IMR-90 (cell line): Measurements from ENCODE around the gene TUBGCP6. TPM values are rescaled to one million over a fixed set of nuclear protein-coding genes. Genes with fewer than 3 reads are reported as not detected.

ENCODE experiments used
- ATAC-seq: fragments of 200-7000 bp; cut with Tn5 transposase; 2 replicates; pipeline ENCODE4 v1.9.1; 2020; ENCODE audit warnings: low read depth, mild to moderate bottlenecking, moderate library complexity
- BruUV-seq: library from RNA; stranded (reverse); fragments of 400-500 nt; replicated peaks from 2 replicates; lab custom pipeline; 2021; lab: Mats Ljungman, UMichigan
- CTCF ChIA-PET: fragments of 300-600 bp; formaldehyde crosslinking; extraction: SDS; loops from one replicate; lab custom pipeline; 2021; ENCODE audit warnings: antibody characterized with exemption; lab: Yijun Ruan, JAX
- POLR2A ChIA-PET: fragments of 300-600 bp; sonication (Branson Sonifier 250); formaldehyde crosslinking; loops from one replicate; lab custom pipeline; 2022; ENCODE audit warnings: antibody characterized with exemption; ENCODE audit not compliant: unreplicated experiment; lab: Charles Lee
- DNase-seq: peaks from one replicate; pipeline ENCODE4 v3.0.0; 2013
- H2AFZ ChIP-seq: replicated peaks from 2 replicates; pipeline ENCODE3; 2013; ENCODE audit warnings: low read length, mild to moderate bottlenecking; ENCODE audit not compliant: poor library complexity
- H2AK5ac ChIP-seq: 2 replicates; pipeline ENCODE4 v1.6.1; 2013; ENCODE audit warnings: low read depth, low read length, inconsistent platforms
- H2AK9ac ChIP-seq: replicated peaks from 2 replicates; pipeline ENCODE3; 2013; ENCODE audit warnings: mild to moderate bottlenecking, low read depth, low read length, moderate library complexity; ENCODE audit not compliant: poor library complexity
- H2BK120ac ChIP-seq: 2 replicates; pipeline ENCODE4 v1.6.1; 2013; ENCODE audit warnings: low read depth, low read length, inconsistent platforms
- H2BK15ac ChIP-seq: 3 replicates; pipeline ENCODE4 v1.6.1; 2013; ENCODE audit warnings: low read depth, low read length, inconsistent platforms
- H2BK20ac ChIP-seq: 2 replicates; pipeline ENCODE4 v1.6.1; 2013; ENCODE audit warnings: low read depth, mild to moderate bottlenecking, inconsistent platforms, low read length, moderate library complexity
- H2BK5ac ChIP-seq: 2 replicates; pipeline ENCODE4 v1.6.1; 2013; ENCODE audit warnings: mild to moderate bottlenecking, low read depth, low read length, inconsistent platforms; ENCODE audit not compliant: poor library complexity, severe bottlenecking
- H3K14ac ChIP-seq: replicated peaks from 2 replicates; pipeline ENCODE4 v1.6.1; 2013; ENCODE audit warnings: low read depth, low read length, inconsistent platforms
- H3K18ac ChIP-seq: 2 replicates; pipeline ENCODE4 v1.6.1; 2013; ENCODE audit warnings: low read depth, low read length, control low read depth
- H3K23ac ChIP-seq: 2 replicates; pipeline ENCODE4 v1.6.1; 2013; ENCODE audit warnings: low read depth, low read length, inconsistent platforms
- H3K27ac ChIP-seq: 2 replicates; pipeline ENCODE4 v1.5.1; 2013; ENCODE audit warnings: mild to moderate bottlenecking, control low read depth, low read length; ENCODE audit not compliant: insufficient read depth
- H3K27me3 ChIP-seq: 2 replicates; pipeline ENCODE4 v1.6.1; 2013; ENCODE audit warnings: low read length; ENCODE audit not compliant: control insufficient read depth, insufficient read depth
- H3K36me3 ChIP-seq: 2 replicates; pipeline ENCODE4 v1.6.1; 2013; ENCODE audit warnings: low read length, mixed read lengths; ENCODE audit not compliant: control insufficient read depth, insufficient read depth
- H3K4ac ChIP-seq: 2 replicates; pipeline ENCODE4 v1.6.1; 2013; ENCODE audit warnings: low read depth, low read length, inconsistent platforms
- H3K4me1 ChIP-seq: 2 replicates; pipeline ENCODE4 v1.6.1; 2013; ENCODE audit warnings: low read length, mixed read lengths; ENCODE audit not compliant: control insufficient read depth, insufficient read depth
- H3K4me2 ChIP-seq: 2 replicates; pipeline ENCODE4 v1.6.1; 2013; ENCODE audit warnings: low read depth, mild to moderate bottlenecking, control low read depth, low read length, moderate library complexity
- H3K4me3 ChIP-seq: 2 replicates; pipeline ENCODE4 v1.5.1; 2013; ENCODE audit warnings: low read depth, mild to moderate bottlenecking, control low read depth, low read length, moderate library complexity; ENCODE audit not compliant: insufficient read depth
- H3K56ac ChIP-seq: 2 replicates; pipeline ENCODE4 v1.6.1; 2013; ENCODE audit warnings: low read length, inconsistent platforms; ENCODE audit not compliant: insufficient read depth; ENCODE audit errors: extremely low read depth
- H3K79me1 ChIP-seq, 2 experiments: 2 replicates each; pipeline ENCODE4 v1.6.1; 2013; ENCODE audit warnings: low read length in 2 of 2, inconsistent platforms in 1 of 2, low read depth in 1 of 2
- H3K9ac ChIP-seq: 2 replicates; pipeline ENCODE4 v1.6.1; 2013; ENCODE audit warnings: low read depth, low read length, control low read depth
- H3K9me1 ChIP-seq: 2 replicates; pipeline ENCODE4 v1.6.1; 2013; ENCODE audit warnings: low read length, inconsistent platforms; ENCODE audit not compliant: insufficient read depth
- H3K9me3 ChIP-seq: 2 replicates; pipeline ENCODE4 v1.6.1; 2013; ENCODE audit warnings: low read length; ENCODE audit not compliant: control insufficient read depth, insufficient read depth
- H4K20me1 ChIP-seq: 2 replicates; pipeline ENCODE4 v1.6.1; 2013; ENCODE audit warnings: low read length, inconsistent platforms; ENCODE audit not compliant: insufficient read depth
- H4K5ac ChIP-seq: 2 replicates; pipeline ENCODE4 v1.6.1; 2013; ENCODE audit warnings: mild to moderate bottlenecking, low read depth, low read length, control low read depth
- H4K8ac ChIP-seq, 2 experiments: 2 replicates each; pipeline ENCODE4 v1.6.1; 2013; ENCODE audit warnings: low read depth in 2 of 2, low read length in 2 of 2, control low read depth in 1 of 2, inconsistent platforms in 1 of 2
- H4K91ac ChIP-seq: 2 replicates; pipeline ENCODE4 v1.6.1; 2013; ENCODE audit warnings: low read depth, low read length, inconsistent platforms; ENCODE audit not compliant: insufficient read depth
- BHLHE40 ChIP-seq: fragments of 150-350 bp; IDR thresholded peaks from 2 replicates; pipeline ENCODE4 v1.6.1; 2016; ENCODE audit warnings: mild to moderate bottlenecking, low read depth, low read length
- CEBPB ChIP-seq: IDR thresholded peaks from 2 replicates; pipeline ENCODE4 v1.6.1; 2012; ENCODE audit warnings: low read depth, low read length, improper control_type of control experiment
- CHD1 ChIP-seq: IDR thresholded peaks from 2 replicates; pipeline ENCODE4 v1.6.1; 2012; ENCODE audit warnings: low read depth, low read length, improper control_type of control experiment
- NFE2L2 ChIP-seq: fragments of 150-350 bp; IDR thresholded peaks from 2 replicates; pipeline ENCODE4 v1.6.1; 2016; ENCODE audit warnings: low read depth, mild to moderate bottlenecking, low read length
- RAD21 ChIP-seq: IDR thresholded peaks from 2 replicates; pipeline ENCODE4 v1.6.1; 2012; ENCODE audit warnings: low read length, improper control_type of control experiment
- RCOR1 ChIP-seq: IDR thresholded peaks from 2 replicates; pipeline ENCODE4 v1.6.1; 2012; ENCODE audit warnings: mild to moderate bottlenecking, low read length, improper control_type of control experiment; ENCODE audit not compliant: insufficient replicate concordance
- RFX5 ChIP-seq: IDR thresholded peaks from 2 replicates; pipeline ENCODE4 v1.8.0; 2012; ENCODE audit warnings: low read depth, mild to moderate bottlenecking, low read length, moderate library complexity
- SMC3 ChIP-seq: fragments of 150-350 bp; IDR thresholded peaks from 2 replicates; pipeline ENCODE4 v1.6.1; 2016; ENCODE audit warnings: low read depth, mild to moderate bottlenecking, antibody characterized with exemption, low read length, moderate library complexity
- WGBS, 2 experiments: methylation state at CpG; one replicate each; pipeline versions ENCODE4 v1.1.5 to v1.1.7; 2013; ENCODE audit warnings: missing lambda C conversion rate in 2 of 2; ENCODE audit not compliant: insufficient read length in 1 of 2; ENCODE audit errors: extremely low coverage in 2 of 2; 5-methylcytosine and 5-hydroxymethylcytosine counted together
- dilution Hi-C: fragments of 300-500 bp; cut with HindIII; formaldehyde crosslinking; loops from one replicate; pipeline ENCODE4 v1.14.3; 2018; ENCODE audit warnings: low sequenced_read_pairs; ENCODE audit not compliant: unreplicated experiment
- in situ Hi-C: fragments of 300-500 bp; cut with MboI; formaldehyde crosslinking; loops from 3 replicates; pipeline ENCODE4 v1.14.3; 2019; ENCODE audit warnings: low sequenced_read_pairs, inconsistent platforms, mixed read lengths
- intact Hi-C: fragments of 100-400 bp; cut with micrococcal nuclease; formaldehyde crosslinking; loops from 2 replicates; pipeline ENCODE4 v1.10.0; 2022
- polyA plus RNA-seq, 3 experiments: library from polyadenylated mRNA; depleted of rRNA; stranded (reverse); fragments of >200 nt; gene quantifications; 2 replicates each; pipeline ENCODE4 v1.2.3, GENCODE V29; 2012; ENCODE audit warnings: low replicate concordance in 1 of 3
- total RNA-seq: library from RNA; depleted of rRNA; stranded (reverse); fragments of >200 nt; gene quantifications from 2 replicates; pipeline ENCODE4 v1.2.3, GENCODE V29; 2012
- TF ChIP-seq, protein P1 (sequence below): fragments of 150-350 bp; IDR thresholded peaks from 2 replicates; pipeline ENCODE4 v1.6.1; 2016; ENCODE audit warnings: low read depth, mild to moderate bottlenecking, low read length, moderate library complexity, borderline replicate concordance
- TF ChIP-seq, protein P2 (sequence below): conservative IDR thresholded peaks from 2 replicates; pipeline ENCODE4 v1.5.1; 2012; ENCODE audit warnings: mild to moderate bottlenecking, low read depth, low read length, improper control_type of control experiment

Gene TUBGCP6
- total and polyA plus RNA-seq, 2 of the 4 experiments (the other 2 are of a cell fraction), result 10.8 to 28.6 TPM

DNA sequence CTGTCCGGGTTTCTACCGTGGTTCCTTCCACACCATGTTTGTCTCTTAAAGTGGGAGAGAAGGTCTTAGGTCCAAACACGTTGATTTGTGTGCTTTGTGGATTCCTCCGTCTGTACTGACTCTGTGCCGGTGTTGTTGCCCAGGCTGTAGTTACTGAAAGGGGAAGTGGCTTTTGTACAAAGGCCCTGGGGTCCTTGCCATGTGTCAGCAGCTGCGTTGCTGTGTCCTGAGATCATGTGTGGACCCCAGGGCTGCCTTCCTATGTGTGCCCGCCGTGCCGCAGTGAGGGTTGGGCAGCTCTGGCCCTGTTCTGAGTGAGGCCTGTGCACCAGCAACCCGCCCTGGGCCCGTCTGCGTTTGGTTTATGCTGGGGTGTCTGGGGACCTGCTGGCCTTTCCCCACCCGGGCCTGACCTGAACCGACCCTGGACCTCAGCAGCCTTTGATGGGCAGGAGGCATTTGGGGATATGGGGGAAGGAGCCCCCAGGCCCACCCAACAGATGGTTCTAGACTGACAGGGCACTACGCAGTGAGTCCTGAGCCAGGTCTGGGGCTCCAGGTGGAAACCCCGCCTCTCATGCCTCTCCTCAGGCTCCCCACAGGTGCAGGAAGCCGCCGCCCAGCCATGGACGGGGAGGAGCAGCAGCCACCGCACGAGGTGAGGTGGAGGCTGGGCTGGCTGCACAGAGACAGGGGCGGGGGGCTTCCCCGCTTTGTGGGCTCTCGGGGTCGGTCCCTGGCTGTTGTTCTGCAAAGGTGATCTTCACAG lies 52.2 kb downstream of the TUBGCP6 start (continued):
- TF ChIP-seq RFX5, result no peak

DNA sequence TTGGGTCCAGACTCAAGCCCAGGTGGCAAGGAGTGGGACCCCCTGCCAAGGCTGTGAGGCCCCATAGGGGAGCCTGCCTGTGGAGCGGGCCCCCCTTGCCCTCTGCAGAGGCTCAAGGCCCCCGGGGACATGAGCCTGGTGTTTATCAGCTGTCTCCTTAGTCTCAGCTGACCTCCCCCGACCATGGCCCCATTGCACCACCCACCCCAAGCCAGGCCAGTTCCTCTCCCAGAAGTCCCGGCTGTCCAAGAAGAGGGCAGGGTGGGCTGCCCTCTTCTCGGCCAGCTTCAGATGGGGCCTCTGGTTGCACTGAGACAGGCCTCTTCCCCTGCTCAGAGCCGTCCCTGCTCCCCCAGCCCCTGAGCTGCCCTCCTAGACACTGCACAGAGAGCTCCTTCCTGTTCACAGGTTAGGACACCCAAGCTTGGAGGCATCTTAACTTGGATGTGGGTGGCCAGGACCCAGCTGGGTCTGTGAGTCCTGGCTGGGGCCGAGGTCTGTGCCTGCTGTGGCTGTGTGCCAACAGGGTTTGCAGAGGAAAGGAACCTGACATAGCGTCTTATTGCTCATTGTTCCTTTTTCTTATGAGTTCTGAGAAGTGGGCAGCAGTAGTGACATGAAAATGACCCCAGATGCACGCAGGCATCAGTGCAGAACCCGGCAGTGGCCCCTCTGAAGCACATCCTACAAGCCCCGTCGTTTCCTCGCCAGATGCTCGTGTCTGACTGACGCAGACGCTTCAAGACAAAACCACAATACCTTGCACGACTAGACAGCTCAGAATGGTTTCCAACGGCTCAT lies 53.7 kb downstream of the TUBGCP6 start:
- Histone ChIP-seq H2AK5ac (no peak overlapping the region), H4K20me1 (peaks cover 39% of the 10 kb centered on the region), H3K23ac (no peak overlapping the region), H3K79me1 (peaks cover 14 to 66% of the 10 kb centered on the region in 2 experiments), H3K56ac (no peak overlapping the region), H3K27me3 (no peaks in the 10 kb centered on the region), H2AFZ (peak overlapping the region; percentile 80), H3K9ac (no peak overlapping the region), H2BK120ac (no peak overlapping the region), H3K18ac (no peak overlapping the region), H3K4me1 (peaks cover 16% of the 10 kb centered on the region; the same call in 1 of the 2 replicates), H2AK9ac (peak overlapping the region; percentile 73), H3K4ac (peak overlapping the region; percentile 22; the same call in 1 of the 2 replicates), H3K4me2 (no peak overlapping the region), H2BK5ac (no peak overlapping the region), H2BK15ac (no peak overlapping the region), H3K9me1 (0 out of 2 replicates have a peak, but pooled peaks cover 3% of the 10 kb centered on the region), H4K8ac (peak overlapping the region; percentile 56 to 63; a peak in 1 of 4 replicates), H3K4me3 (no peak overlapping the region), H3K27ac (0 out of 2 replicates have a peak overlapping the region, but pooled peaks have one; percentile 26), H3K14ac (no peak overlapping the region), H4K91ac (peak overlapping the region; percentile 15; the same call in 1 of the 2 replicates), H4K5ac (no peak overlapping the region; the same call in 1 of the 2 replicates), H2BK20ac (no peak overlapping the region), H3K36me3 (peaks cover 25% of the 10 kb centered on the region), H3K9me3 (no peaks in the 10 kb centered on the region)
- ChIA-PET POLR2A (no interaction called here), CTCF (interaction anchor here (0.9 kb wide), 1 partner anchor 161 kb away, joined by 3 read pairs; no protein-coding TSS in a partner anchor)
- BruUV-seq, result no TSS peak
- DNase-seq, result no peak
- in situ Hi-C loops, result no loop called here
- 81% methylated on average over 5 of the region's 18 CpGs; no CpG with 5 or more reads in 1 of the 2 experiments for WGBS, 2 experiments
- intact Hi-C loops, result no loop called here
- dilution Hi-C loops, result no loop called here
- ATAC-seq, result no peak; the same call in 1 of the 2 replicates
- TF ChIP-seq NFE2L2 (no peak), SMC3 (no peak), RCOR1 (no peak), CEBPB (no peak), RFX5 (no peak), RAD21 (no peak), CHD1 (no peak), BHLHE40 (no peak)
- TF ChIP-seq, protein P1, sequence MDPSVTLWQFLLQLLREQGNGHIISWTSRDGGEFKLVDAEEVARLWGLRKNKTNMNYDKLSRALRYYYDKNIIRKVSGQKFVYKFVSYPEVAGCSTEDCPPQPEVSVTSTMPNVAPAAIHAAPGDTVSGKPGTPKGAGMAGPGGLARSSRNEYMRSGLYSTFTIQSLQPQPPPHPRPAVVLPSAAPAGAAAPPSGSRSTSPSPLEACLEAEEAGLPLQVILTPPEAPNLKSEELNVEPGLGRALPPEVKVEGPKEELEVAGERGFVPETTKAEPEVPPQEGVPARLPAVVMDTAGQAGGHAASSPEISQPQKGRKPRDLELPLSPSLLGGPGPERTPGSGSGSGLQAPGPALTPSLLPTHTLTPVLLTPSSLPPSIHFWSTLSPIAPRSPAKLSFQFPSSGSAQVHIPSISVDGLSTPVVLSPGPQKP, result no peak
- TF ChIP-seq, protein P2, sequence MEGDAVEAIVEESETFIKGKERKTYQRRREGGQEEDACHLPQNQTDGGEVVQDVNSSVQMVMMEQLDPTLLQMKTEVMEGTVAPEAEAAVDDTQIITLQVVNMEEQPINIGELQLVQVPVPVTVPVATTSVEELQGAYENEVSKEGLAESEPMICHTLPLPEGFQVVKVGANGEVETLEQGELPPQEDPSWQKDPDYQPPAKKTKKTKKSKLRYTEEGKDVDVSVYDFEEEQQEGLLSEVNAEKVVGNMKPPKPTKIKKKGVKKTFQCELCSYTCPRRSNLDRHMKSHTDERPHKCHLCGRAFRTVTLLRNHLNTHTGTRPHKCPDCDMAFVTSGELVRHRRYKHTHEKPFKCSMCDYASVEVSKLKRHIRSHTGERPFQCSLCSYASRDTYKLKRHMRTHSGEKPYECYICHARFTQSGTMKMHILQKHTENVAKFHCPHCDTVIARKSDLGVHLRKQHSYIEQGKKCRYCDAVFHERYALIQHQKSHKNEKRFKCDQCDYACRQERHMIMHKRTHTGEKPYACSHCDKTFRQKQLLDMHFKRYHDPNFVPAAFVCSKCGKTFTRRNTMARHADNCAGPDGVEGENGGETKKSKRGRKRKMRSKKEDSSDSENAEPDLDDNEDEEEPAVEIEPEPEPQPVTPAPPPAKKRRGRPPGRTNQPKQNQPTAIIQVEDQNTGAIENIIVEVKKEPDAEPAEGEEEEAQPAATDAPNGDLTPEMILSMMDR, result no peak
